ENCODE results near the gene CAMKK2. TPM values are rescaled to one million over a fixed set of nuclear protein-coding genes. Genes with fewer than 3 reads are reported as not detected.

Gene CAMKK2
- total RNA-seq, 1 donor from 2014 or later: 33.7 TPM

- no peaks in the 10 kb centered on the region for H3K4me1 Mint-ChIP-seq (ENCODE audit: low read depth)
- no peak overlapping the region for H3K4me3 Mint-ChIP-seq (ENCODE audit: unreplicated experiment)
- H3K27me3 Mint-ChIP-seq (ENCODE audit: low read depth): no peaks in the 10 kb centered on the region
- DNase-seq (ENCODE audit: low spot score): no peak
- no peak for TF ChIP-seq CTCF (IDR thresholded peaks at IDR 0.05)
- peaks cover 52% of the 10 kb centered on the region for H3K36me3 Mint-ChIP-seq (ENCODE audit: low read depth)
- H3K9me3 Mint-ChIP-seq (ENCODE audit: low read depth): no peaks in the 10 kb centered on the region
- H3K27ac Mint-ChIP-seq (ENCODE audit: unreplicated experiment): no peak overlapping the region
Observed at GRCh38 chr12:121252712-121253345, 43.7 kb downstream of the CAMKK2 start.

- no peaks in the 10 kb centered on the region for H3K9me3 Mint-ChIP-seq (ENCODE audit: low read depth)
- H3K27ac Mint-ChIP-seq (ENCODE audit: unreplicated experiment): no peak overlapping the region
- DNase-seq (ENCODE audit: low spot score): no peak
- H3K4me3 Mint-ChIP-seq (ENCODE audit: unreplicated experiment): no peak overlapping the region
- no peak for TF ChIP-seq CTCF (IDR thresholded peaks at IDR 0.05)
- H3K36me3 Mint-ChIP-seq (ENCODE audit: low read depth): peaks cover 54% of the 10 kb centered on the region
- no peaks in the 10 kb centered on the region for H3K4me1 Mint-ChIP-seq (ENCODE audit: low read depth)
- H3K27me3 Mint-ChIP-seq (ENCODE audit: low read depth): no peaks in the 10 kb centered on the region
Observed at GRCh38 chr12:121251838-121252237, 44.7 kb downstream of the CAMKK2 start.

GRCh38 chr12:121250359-121250758 lies 46.1 kb downstream of the CAMKK2 start:
- no peak for DNase-seq (ENCODE audit: low spot score)
- Mint-ChIP-seq H3K9me3 (ENCODE audit: low read depth) (no peaks in the 10 kb centered on the region), H3K27ac (ENCODE audit: unreplicated experiment) (no peak overlapping the region), H3K4me1 (ENCODE audit: low read depth) (no peaks in the 10 kb centered on the region), H3K36me3 (ENCODE audit: low read depth) (peaks cover 49% of the 10 kb centered on the region), H3K4me3 (ENCODE audit: unreplicated experiment) (no peak overlapping the region), H3K27me3 (ENCODE audit: low read depth) (no peaks in the 10 kb centered on the region)
- TF ChIP-seq CTCF (IDR thresholded peaks at IDR 0.05): no peak

GRCh38 chr12:121248622-121249021 lies 47.9 kb downstream of the CAMKK2 start:
- H3K36me3 Mint-ChIP-seq (ENCODE audit: low read depth): peaks cover 41% of the 10 kb centered on the region
- H3K27ac Mint-ChIP-seq (ENCODE audit: unreplicated experiment): no peak overlapping the region
- TF ChIP-seq CTCF (IDR thresholded peaks at IDR 0.05): no peak
- no peaks in the 10 kb centered on the region for H3K4me1 Mint-ChIP-seq (ENCODE audit: low read depth)
- H3K27me3 Mint-ChIP-seq (ENCODE audit: low read depth): no peaks in the 10 kb centered on the region
- no peaks in the 10 kb centered on the region for H3K9me3 Mint-ChIP-seq (ENCODE audit: low read depth)
- no peak overlapping the region for H3K4me3 Mint-ChIP-seq (ENCODE audit: unreplicated experiment)
- DNase-seq (ENCODE audit: low spot score): no peak

GRCh38 chr12:121246893-121247557 lies 49.5 kb downstream of the CAMKK2 start:
- H3K4me1 Mint-ChIP-seq (ENCODE audit: low read depth): no peaks in the 10 kb centered on the region
- TF ChIP-seq CTCF (IDR thresholded peaks at IDR 0.05): no peak
- H3K27ac Mint-ChIP-seq (ENCODE audit: unreplicated experiment): no peak overlapping the region
- H3K36me3 Mint-ChIP-seq (ENCODE audit: low read depth): peaks cover 34% of the 10 kb centered on the region
- no peak overlapping the region for H3K4me3 Mint-ChIP-seq (ENCODE audit: unreplicated experiment)
- H3K9me3 Mint-ChIP-seq (ENCODE audit: low read depth): no peaks in the 10 kb centered on the region
- H3K27me3 Mint-ChIP-seq (ENCODE audit: low read depth): no peaks in the 10 kb centered on the region
- no peak for DNase-seq (ENCODE audit: low spot score)

All from chondrocyte (in vitro differentiated cells).